Heart left ventricle (tissue), 13 donors: Measurements from ENCODE around the gene N4BP2L2.

Experiments
- CTCF ChIP-seq, 12 donors: fragments of 200-600 bp; sonication (generic) in 4 of 12; IDR thresholded peaks; one replicate each; pipeline versions ENCODE4 v1.5.0 to v1.8.0; 2018 to 2022; ENCODE audit warnings: antibody characterized with exemption in 12 of 12, mild to moderate bottlenecking in 5 of 12
- POLR2A ChIP-seq, 2 donors: fragments of 450-650 bp; IDR thresholded peaks; one replicate each; pipeline ENCODE4 v1.6.1; 2017; ENCODE audit warnings: antibody characterized with exemption in 2 of 2, mild to moderate bottlenecking in 2 of 2, moderate library complexity in 2 of 2
- donor health status: ischemic (EF 13 %, LVEDD 7.1; RV severe dilation, severe dysfunction).
- donor health status: DM: no; HTN: yes; CAD: no.
- donor health status: DM: no; HTN: no; CAD: no.
- donor health status: ischemic (EF 25% LVEDD 6.9; RV normal size, moderate dysfunction).
- donor health status: ischemic (EF 25% LVEDD 5.7; RV mildly dilated, moderate dysfunction).
- donor health status: ischemic (EF 35%, LVEDD 5.7; RV mildly dilated, moderate dysfunction).
- donor health status: nonischemic (EF 11% LVEDD 7.7; RV severe dilation, severe dysfunction).
- donor health status: DM: yes; HTN: yes; CAD: no.
- donor health status: PGD.
- donor health status: ischemic (EF 29% LVEDD 5.4; RV normal size, mild dysfunction).
- donor health status: nonischemic (EF 23%, LVEDD 6.1; RV moderate dilation, normal function).

GRCh38 chr13:32504876-32505275, 33.7 kb downstream of the N4BP2L2 start:
- TF ChIP-seq CTCF (IDR thresholded peaks at IDR 0.05) (no peak), POLR2A (IDR thresholded peaks at IDR 0.05) (no peak)
